Mesendoderm (in vitro differentiated cells): ENCODE results near the gene HAPLN1.
"Not testable (repeated sequence)": the region's sequence is repeated elsewhere in the genome, so short reads cannot be mapped to it uniquely, and the experiment has no call there.

Experiments
- DNase-seq: peaks from one replicate; pipeline ENCODE4 v3.0.0; 2013
- H2AK5ac ChIP-seq: 2 replicates; pipeline ENCODE4 v1.6.1; 2013; ENCODE audit warnings: low read length, inconsistent platforms
- H2BK120ac ChIP-seq: 2 replicates; pipeline ENCODE4 v1.6.1; 2013; ENCODE audit warnings: low read depth, mild to moderate bottlenecking, low read length, moderate library complexity, mixed read lengths
- H2BK15ac ChIP-seq: replicated peaks from 2 replicates; pipeline ENCODE4 v1.6.1; 2013; ENCODE audit warnings: low read depth, mild to moderate bottlenecking, moderate library complexity
- H2BK5ac ChIP-seq: 2 replicates; pipeline ENCODE4 v1.6.1; 2013; ENCODE audit warnings: low read length, inconsistent platforms
- H3K18ac ChIP-seq: 2 replicates; pipeline ENCODE4 v1.6.1; 2013; ENCODE audit warnings: mild to moderate bottlenecking, low read length, mixed read lengths
- H3K23ac ChIP-seq: one replicate; pipeline ENCODE4 v1.6.1; 2013; ENCODE audit warnings: low read length
- H3K27ac ChIP-seq: 2 replicates; pipeline ENCODE4 v1.5.1; 2013; ENCODE audit warnings: low read depth, mild to moderate bottlenecking, inconsistent platforms, low read length, moderate library complexity
- H3K27me3 ChIP-seq: 2 replicates; pipeline ENCODE4 v1.6.1; 2013; ENCODE audit warnings: low read length, control low read depth, mild to moderate bottlenecking, inconsistent platforms; ENCODE audit not compliant: insufficient read depth, poor library complexity
- H3K36me3 ChIP-seq: 2 replicates; pipeline ENCODE4 v1.6.1; 2013; ENCODE audit warnings: low read length, inconsistent platforms; ENCODE audit not compliant: control insufficient read depth, insufficient read depth
- H3K4ac ChIP-seq: one replicate; pipeline ENCODE4 v1.6.1; 2013; ENCODE audit warnings: low read depth, mild to moderate bottlenecking, low read length, moderate library complexity
- H3K4me1 ChIP-seq: 2 replicates; pipeline ENCODE4 v1.6.1; 2013; ENCODE audit warnings: low read depth, low read length, inconsistent platforms; ENCODE audit not compliant: control insufficient read depth
- H3K4me2 ChIP-seq: 2 replicates; pipeline ENCODE4 v1.6.1; 2013; ENCODE audit warnings: low read length
- H3K4me3 ChIP-seq: 2 replicates; pipeline ENCODE4 v1.5.1; 2013; ENCODE audit warnings: mild to moderate bottlenecking, low read length
- H3K56ac ChIP-seq: one replicate; pipeline ENCODE4 v1.6.1; 2013; ENCODE audit warnings: low read length
- H3K79me1 ChIP-seq: 2 replicates; pipeline ENCODE4 v1.6.1; 2013; ENCODE audit warnings: low read length, inconsistent platforms
- H3K79me2 ChIP-seq: 2 replicates; pipeline ENCODE4 v1.6.1; 2013; ENCODE audit warnings: mild to moderate bottlenecking, low read length; ENCODE audit not compliant: control insufficient read depth, insufficient read depth
- H3K9ac ChIP-seq: 2 replicates; pipeline ENCODE4 v1.6.1; 2013; ENCODE audit warnings: low read length, inconsistent platforms
- H4K5ac ChIP-seq: one replicate; pipeline ENCODE4 v1.6.1; 2013; ENCODE audit warnings: low read length
- H4K8ac ChIP-seq: one replicate; pipeline ENCODE4 v1.6.1; 2013; ENCODE audit warnings: low read depth, mild to moderate bottlenecking, control low read depth, low read length, moderate library complexity
- WGBS: extraction: QIAGEN DNeasy Blood & Tissue Kit; methylation state at CpG from one replicate; pipeline ENCODE4 v1.1.7; 2013; ENCODE audit warnings: low lambda C conversion rate, missing lambda C conversion rate; ENCODE audit not compliant: insufficient coverage; ENCODE audit errors: extremely low coverage; 5-methylcytosine and 5-hydroxymethylcytosine counted together

HAPLN1 gene

DNA sequence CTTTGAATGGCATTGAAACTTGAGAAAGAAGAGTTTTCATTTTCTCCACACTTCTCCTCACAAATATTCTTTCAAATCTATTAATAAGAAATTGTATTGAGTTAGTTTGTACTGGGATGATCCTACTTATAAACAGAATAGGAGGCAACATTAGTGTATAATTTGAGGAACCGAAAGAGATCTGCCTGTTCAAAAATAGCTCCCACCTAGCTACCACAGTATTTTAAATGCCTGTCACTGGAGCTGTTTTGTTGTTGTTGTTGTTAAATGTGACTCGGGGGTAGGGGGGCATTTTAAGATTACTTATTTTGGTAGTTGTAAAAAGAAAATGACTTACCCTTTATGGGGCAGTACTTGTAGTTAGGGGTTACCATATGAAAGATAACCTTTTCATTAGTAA lies 20.1 kb upstream of the HAPLN1 start:
- no peaks in the 10 kb centered on the region for H3K79me2 ChIP-seq
- H2BK15ac ChIP-seq = no peak overlapping the region
- no peaks in the 10 kb centered on the region for H3K4me1 ChIP-seq
- H3K27ac ChIP-seq = no peak overlapping the region
- H3K27me3 ChIP-seq = no peaks in the 10 kb centered on the region
- H3K56ac ChIP-seq = no peak overlapping the region
- H3K4me3 ChIP-seq = no peak overlapping the region
- no peak overlapping the region for H4K5ac ChIP-seq
- DNase-seq = no peak
- no peak overlapping the region for H3K9ac ChIP-seq
- no peaks in the 10 kb centered on the region for H3K36me3 ChIP-seq
- no peak overlapping the region for H3K4me2 ChIP-seq
- H2BK5ac ChIP-seq = no peak overlapping the region
- no peak overlapping the region for H2BK120ac ChIP-seq
- no peak overlapping the region for H3K18ac ChIP-seq
- no peak overlapping the region for H4K8ac ChIP-seq
- H3K79me1 ChIP-seq = no peaks in the 10 kb centered on the region
- no peak overlapping the region for H3K23ac ChIP-seq
- no CpG with 5 or more reads among the region's 2 CpGs for WGBS
- no peak overlapping the region for H3K4ac ChIP-seq
- no peak overlapping the region for H2AK5ac ChIP-seq

DNA sequence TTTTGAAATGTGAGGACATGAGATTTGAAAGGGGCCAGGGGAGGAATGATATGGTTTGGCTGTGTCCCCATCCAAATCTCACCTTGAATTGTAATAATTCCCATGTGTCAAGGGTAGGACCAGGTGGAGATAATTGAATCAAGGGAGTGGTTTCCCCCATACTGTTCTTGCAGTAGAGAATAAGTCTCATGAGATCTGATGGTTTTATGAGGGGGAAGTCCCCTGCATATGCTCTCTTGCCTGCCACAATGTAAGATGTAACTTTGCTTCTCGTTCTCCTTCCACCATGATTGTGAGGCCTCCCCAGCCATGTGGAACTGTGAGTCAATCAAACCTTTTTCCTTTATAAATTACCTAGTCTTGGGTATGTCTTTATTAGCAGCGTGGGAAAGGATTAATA lies 15.5 kb upstream of the HAPLN1 start:
- H2BK120ac ChIP-seq, H2AK5ac ChIP-seq, H2BK5ac ChIP-seq, H3K4me3 ChIP-seq, H2BK15ac ChIP-seq, H3K23ac ChIP-seq, H3K4me1 ChIP-seq, H3K18ac ChIP-seq, H3K4me2 ChIP-seq, DNase-seq, H3K27me3 ChIP-seq, H3K36me3 ChIP-seq, H3K27ac ChIP-seq, H3K9ac ChIP-seq, H3K56ac ChIP-seq, H3K79me2 ChIP-seq, H3K79me1 ChIP-seq, H4K8ac ChIP-seq, H3K4ac ChIP-seq, H4K5ac ChIP-seq: not testable (repeated sequence)
- WGBS = no CpG with 5 or more reads among the region's 2 CpGs

DNA sequence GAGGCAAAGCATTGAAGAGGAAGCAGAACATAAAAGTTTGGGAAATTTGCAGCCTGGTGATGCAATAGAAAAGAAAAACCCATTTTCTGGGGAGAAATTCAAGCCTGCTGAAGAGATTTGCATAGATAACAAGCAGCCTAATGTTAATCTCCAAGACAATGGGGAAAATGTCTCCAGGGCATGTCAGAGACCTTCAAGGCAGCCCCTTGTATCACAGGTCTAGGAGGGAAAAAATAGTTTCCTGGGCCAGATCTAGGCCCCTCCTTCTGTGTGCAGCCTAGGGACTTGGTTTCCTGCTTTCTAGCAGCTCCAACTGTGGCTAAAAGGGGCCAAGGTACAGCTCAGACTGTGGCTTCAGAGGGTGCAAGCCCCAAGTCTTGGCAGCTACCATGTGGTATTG lies 14.4 kb upstream of the HAPLN1 start:
- peak overlapping the region; percentile 53 for H3K27ac ChIP-seq
- not testable (repeated sequence) for H3K23ac ChIP-seq, H3K79me2 ChIP-seq, H3K36me3 ChIP-seq, H3K4ac ChIP-seq, H4K8ac ChIP-seq, H2BK5ac ChIP-seq, H2BK15ac ChIP-seq, H2AK5ac ChIP-seq, H3K79me1 ChIP-seq, H4K5ac ChIP-seq, H3K18ac ChIP-seq, H3K27me3 ChIP-seq, H3K4me1 ChIP-seq, H3K9ac ChIP-seq, H3K4me3 ChIP-seq, H3K56ac ChIP-seq, H3K4me2 ChIP-seq
- peak; percentile 73 for DNase-seq
- peak overlapping the region; percentile 49 for H2BK120ac ChIP-seq

DNA sequence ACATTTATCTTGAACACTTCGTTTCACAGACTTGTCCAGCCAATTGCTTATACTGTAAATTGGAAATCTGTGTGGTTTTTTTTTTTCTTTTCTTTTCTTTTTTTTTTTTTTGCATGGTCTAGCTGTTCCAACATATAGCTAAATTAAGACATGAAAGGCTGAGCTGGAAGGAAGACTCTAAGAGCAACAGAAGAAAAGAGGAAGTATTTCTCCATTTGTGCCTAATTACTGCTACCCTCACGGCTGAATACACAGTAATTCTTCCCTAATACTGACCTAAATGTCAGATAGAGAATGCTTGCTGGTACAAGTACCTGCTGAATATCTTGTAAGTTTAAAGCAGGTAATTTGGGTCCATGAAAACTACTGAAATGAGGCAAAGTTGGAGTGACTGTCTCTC lies 11.0 kb upstream of the HAPLN1 start:
- Histone ChIP-seq H3K4me1 (no peaks in the 10 kb centered on the region), H3K4me2 (no peak overlapping the region), H3K27ac (no peak overlapping the region), H3K23ac (no peak overlapping the region), H2BK120ac (no peak overlapping the region), H3K27me3 (no peaks in the 10 kb centered on the region), H3K36me3 (no peaks in the 10 kb centered on the region), H3K79me2 (no peaks in the 10 kb centered on the region), H4K8ac (no peak overlapping the region), H2AK5ac (no peak overlapping the region), H4K5ac (no peak overlapping the region), H3K18ac (no peak overlapping the region), H3K9ac (no peak overlapping the region), H2BK5ac (no peak overlapping the region), H3K4me3 (no peak overlapping the region), H2BK15ac (no peak overlapping the region), H3K56ac (no peak overlapping the region), H3K4ac (no peak overlapping the region), H3K79me1 (no peaks in the 10 kb centered on the region)
- no CpG with 5 or more reads among the region's 2 CpGs for WGBS
- DNase-seq = no peak

DNA sequence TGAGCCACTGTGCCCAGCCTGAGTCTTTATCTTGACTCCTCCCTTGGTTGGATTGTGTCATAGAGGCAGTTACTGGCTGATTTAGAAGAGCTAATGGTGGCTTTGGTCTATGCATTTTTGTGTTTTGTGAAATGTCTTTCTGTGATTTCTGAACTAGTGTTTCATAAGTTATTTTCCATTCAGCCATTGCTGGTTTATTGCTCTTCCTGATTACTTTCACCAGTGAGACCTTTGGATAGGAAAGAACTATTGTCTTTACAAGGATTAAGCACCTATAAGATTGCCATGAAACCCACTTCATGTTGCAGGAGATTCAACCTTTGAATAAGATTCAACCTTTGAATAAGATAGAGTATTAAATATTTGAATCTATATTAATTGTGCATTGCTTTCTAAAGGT lies 8.7 kb upstream of the HAPLN1 start:
- Histone ChIP-seq H4K8ac (no peak overlapping the region), H2BK120ac (no peak overlapping the region), H3K79me1 (no peaks in the 10 kb centered on the region), H3K4me1 (no peaks in the 10 kb centered on the region), H3K56ac (no peak overlapping the region), H3K23ac (no peak overlapping the region), H3K4ac (no peak overlapping the region), H3K4me2 (no peak overlapping the region), H3K79me2 (no peaks in the 10 kb centered on the region), H2BK5ac (no peak overlapping the region), H3K9ac (no peak overlapping the region), H3K27ac (no peak overlapping the region), H2BK15ac (no peak overlapping the region), H3K4me3 (no peak overlapping the region), H4K5ac (no peak overlapping the region), H3K27me3 (no peaks in the 10 kb centered on the region), H2AK5ac (no peak overlapping the region), H3K18ac (no peak overlapping the region), H3K36me3 (no peaks in the 10 kb centered on the region)
- no peak for DNase-seq

DNA sequence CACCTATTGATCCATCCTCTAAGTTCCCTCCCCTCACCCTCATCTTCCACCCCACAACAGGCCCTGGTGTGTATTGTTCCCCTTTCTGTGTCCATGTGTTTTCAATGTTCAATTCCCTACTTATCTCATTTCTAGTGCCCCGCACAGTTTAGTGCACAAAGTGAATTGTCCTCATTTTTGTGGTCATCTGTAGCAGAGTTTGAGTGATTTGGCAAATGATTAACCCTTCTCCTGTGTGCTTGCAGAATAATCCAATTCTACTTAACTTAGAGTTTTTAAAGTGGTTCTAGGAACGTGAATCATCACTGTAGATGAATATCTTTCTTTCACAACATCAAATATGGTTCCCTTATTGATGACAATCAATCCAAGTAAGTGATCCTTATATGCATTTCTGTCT lies 6.3 kb upstream of the HAPLN1 start:
- H3K56ac ChIP-seq = no peak overlapping the region
- H2AK5ac ChIP-seq = no peak overlapping the region
- no peaks in the 10 kb centered on the region for H3K36me3 ChIP-seq
- no peak overlapping the region for H3K4me2 ChIP-seq
- WGBS = no CpG with 5 or more reads among the region's 2 CpGs
- H3K27ac ChIP-seq = no peak overlapping the region
- H3K23ac ChIP-seq = no peak overlapping the region
- no peak overlapping the region for H2BK5ac ChIP-seq
- H3K4ac ChIP-seq = no peak overlapping the region
- no peaks in the 10 kb centered on the region for H3K79me2 ChIP-seq
- no peak overlapping the region for H3K9ac ChIP-seq
- no peak overlapping the region for H3K18ac ChIP-seq
- H2BK120ac ChIP-seq = no peak overlapping the region
- H2BK15ac ChIP-seq = no peak overlapping the region
- H3K27me3 ChIP-seq = no peaks in the 10 kb centered on the region
- H4K5ac ChIP-seq = no peak overlapping the region
- no peak for DNase-seq
- no peak overlapping the region for H4K8ac ChIP-seq
- no peak overlapping the region for H3K4me3 ChIP-seq
- no peaks in the 10 kb centered on the region for H3K4me1 ChIP-seq
- H3K79me1 ChIP-seq = no peaks in the 10 kb centered on the region
